Ammon's horn (tissue), 1 donor: ENCODE results near the gene TNXB.
"Not testable (repeated sequence)": the region's sequence is repeated elsewhere in the genome, so short reads cannot be mapped to it uniquely, and the experiment has no call there.

Source experiments
- DNase-seq: peaks from one replicate; pipeline ENCODE4 v3.0.0-alpha.2; 2016; ENCODE audit warnings: low spot score

The TNXB gene

DNA sequence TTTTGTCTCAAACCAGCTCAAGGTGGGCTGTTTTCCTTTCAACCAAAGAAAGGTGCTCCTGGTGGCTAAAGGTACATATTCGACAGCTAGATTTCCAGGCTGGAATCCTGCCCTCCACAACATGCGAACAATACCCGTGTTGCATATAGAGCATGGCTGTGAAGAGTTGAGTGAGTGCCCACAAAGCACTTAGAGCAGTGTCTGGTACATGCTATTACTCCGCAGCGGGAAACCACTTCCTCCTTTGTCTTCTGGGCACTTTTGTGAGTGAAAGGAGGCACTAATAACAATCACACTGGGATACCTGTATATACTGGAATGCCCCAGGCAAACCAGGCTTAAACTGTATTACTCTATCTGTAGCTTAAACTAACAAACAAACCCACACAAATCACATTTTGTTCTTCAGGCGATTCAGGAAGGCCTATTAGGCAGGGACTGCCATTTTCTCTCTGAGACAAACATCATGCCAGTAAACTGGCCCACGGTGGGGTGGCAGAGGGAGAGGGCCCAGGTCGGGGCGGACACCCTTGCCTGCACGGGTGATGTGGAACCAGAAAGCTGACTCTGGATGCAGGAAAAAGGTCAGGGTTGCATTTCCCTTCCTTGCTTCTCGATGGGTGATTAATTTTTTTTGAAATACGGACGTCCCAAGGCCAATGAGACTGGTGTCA lies 104.1 kb downstream of the TNXB start:
- not testable (repeated sequence) for DNase-seq

DNA sequence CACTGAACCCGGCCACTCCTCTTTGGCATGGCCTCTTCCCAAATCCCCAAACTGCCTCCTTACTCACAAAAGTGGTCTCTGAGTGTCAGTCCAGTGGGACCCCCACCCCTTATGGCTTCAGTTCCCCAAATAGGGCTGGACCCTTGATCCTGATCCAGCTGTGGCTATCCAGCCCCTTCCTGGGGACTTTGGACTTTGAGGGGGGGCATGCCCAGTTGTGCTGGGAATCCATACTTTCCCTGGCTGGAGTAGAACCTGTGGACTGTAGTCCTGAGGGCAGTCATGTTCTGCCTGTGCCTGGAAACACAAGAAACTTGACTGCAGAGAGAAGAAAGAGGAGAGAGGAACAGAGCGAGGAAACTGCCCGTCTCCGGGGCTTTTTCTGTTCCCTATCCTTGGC lies 104.7 kb downstream of the TNXB start:
- not testable (repeated sequence) for DNase-seq

DNA sequence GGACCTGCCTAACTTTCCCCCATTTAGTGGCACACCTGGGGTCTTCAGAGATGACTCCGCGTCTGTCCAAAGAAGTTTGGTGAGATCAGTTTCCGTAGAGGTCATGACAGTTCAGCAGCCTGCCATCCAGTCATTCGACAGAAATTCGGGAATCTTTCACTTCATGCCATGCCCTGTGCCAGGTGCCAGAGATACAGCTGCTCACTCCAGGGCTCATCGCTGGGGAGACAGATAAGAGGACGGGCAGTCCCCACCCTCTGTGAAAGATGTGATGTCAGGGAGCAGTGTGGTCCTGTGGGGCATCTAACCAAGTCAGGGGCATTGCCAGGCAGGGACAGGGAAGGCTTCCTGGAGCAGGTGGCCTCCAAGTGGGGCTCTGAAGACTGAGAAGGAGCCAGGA lies 105.8 kb downstream of the TNXB start:
- DNase-seq: not testable (repeated sequence)

DNA sequence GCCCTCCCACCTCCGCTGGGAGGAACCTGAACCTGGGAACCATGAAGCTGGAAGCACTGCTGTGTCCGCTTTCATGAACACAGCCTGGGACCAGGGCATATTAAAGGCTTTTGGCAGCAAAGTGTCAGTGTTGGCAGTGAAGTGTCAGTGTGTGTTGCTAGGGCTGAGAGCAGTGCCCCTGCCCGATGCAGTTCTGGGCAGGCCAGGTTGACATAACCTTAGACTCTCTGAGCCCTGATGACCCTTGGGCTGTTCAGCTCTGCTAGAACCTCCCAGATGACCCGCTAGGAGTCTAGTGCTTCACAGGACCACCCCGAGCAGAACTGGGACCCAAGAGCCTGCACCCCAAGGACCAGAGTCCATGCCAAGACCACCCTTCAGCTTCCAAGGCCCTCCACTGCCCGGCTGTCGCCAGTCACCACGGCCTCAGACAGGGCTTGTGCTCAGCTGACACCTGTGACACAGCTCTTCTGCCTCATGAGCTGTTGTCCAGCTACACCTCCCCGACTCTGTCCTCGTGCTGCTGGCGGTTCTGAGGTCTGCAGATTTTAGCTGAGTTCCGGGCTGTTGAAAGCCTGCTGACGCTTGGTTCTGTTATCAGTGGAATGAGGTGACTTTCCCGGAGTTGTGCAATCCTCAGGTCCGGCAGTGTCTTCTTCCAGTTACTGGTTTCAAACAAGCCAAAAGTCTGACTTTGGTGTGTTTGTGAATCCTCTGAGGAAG lies 106.4 kb downstream of the TNXB start:
- not testable (repeated sequence) for DNase-seq

DNA sequence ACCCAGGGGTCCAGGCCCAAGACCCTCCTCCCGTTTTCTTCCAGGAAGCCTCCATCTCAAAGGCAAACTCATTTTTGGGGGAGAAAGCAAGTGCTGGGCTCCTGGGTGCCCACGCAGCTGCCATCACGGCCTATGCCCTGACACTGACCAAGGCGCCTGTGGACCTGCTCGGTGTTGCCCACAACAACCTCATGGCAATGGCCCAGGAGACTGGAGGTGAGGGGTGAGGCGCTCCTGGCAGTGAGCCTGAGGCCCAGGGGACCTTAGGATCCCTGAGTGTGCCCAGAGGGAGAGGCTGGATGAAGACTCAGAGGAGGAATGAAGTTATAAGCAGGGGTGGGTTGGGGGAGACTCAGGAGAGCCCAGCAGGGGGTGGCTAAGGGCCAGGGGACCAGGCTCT lies 112.8 kb downstream of the TNXB start:
- not testable (repeated sequence) for DNase-seq

DNA sequence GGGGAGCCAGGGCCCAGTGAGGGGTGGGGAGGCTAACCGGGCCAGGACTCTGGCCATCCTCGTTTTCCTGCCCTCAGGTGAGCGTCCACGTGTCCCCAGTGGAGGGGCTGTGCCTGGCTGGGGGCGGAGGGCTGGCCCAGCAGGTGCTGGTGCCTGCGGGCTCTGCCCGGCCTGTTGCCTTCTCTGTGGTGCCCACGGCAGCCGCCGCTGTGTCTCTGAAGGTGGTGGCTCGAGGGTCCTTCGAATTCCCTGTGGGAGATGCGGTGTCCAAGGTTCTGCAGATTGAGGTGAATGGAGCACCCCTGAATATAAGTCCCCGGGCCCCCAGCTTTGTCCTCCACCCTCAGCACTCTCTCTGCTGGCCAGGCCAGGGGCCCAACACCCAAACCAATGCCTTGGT lies 114.7 kb downstream of the TNXB start:
- not testable (repeated sequence) for DNase-seq
